EL (cell line): ENCODE measurements around the gene SSR3.
"Not testable (repeated sequence)": the region's sequence is repeated elsewhere in the genome, so short reads cannot be mapped to it uniquely, and the experiment has no call there.

Experiments
- DNase-seq: peaks from one replicate; pipeline ENCODE4 v3.0.0-alpha.2; 2016

SSR3 gene

GRCh38 chr3:156554842-156555687, at the start of gene SSR3:
SSR3 (minus strand) TSS chr3:156555117; CDS start chr3:156555089, 28 bp downstream.
- DNase-seq, result peak; percentile 99

GRCh38 chr3:156604064-156604641, 49.2 kb upstream of the SSR3 start:
- DNase-seq, result no peak

GRCh38 chr3:156603379-156604017, 48.6 kb upstream of the SSR3 start:
- no peak for DNase-seq

GRCh38 chr3:156602424-156602823, 47.5 kb upstream of the SSR3 start:
- DNase-seq, result no peak

GRCh38 chr3:156601497-156601896, 46.6 kb upstream of the SSR3 start:
- no peak for DNase-seq

- DNase-seq, result no peak
Observed at GRCh38 chr3:156600834-156601233, 45.9 kb upstream of the SSR3 start.

- DNase-seq, result no peak
Observed at GRCh38 chr3:156599089-156599874, 44.4 kb upstream of the SSR3 start.

- no peak for DNase-seq
Observed at GRCh38 chr3:156598413-156598812, 43.5 kb upstream of the SSR3 start.

GRCh38 chr3:156594219-156594683, 39.3 kb upstream of the SSR3 start:
- DNase-seq, result no peak

- DNase-seq, result no peak
Observed at GRCh38 chr3:156593814-156594213, 38.9 kb upstream of the SSR3 start.

- not testable (repeated sequence) for DNase-seq
Observed at GRCh38 chr3:156589806-156590205, 34.9 kb upstream of the SSR3 start.

GRCh38 chr3:156587760-156588069, 32.8 kb upstream of the SSR3 start:
- DNase-seq, result no peak

- DNase-seq, result no peak
Observed at GRCh38 chr3:156586905-156587759, 32.2 kb upstream of the SSR3 start.

- no peak for DNase-seq
Observed at GRCh38 chr3:156583469-156583868, 28.6 kb upstream of the SSR3 start.

GRCh38 chr3:156582532-156583183, 27.7 kb upstream of the SSR3 start:
- DNase-seq, result no peak

GRCh38 chr3:156581954-156582353, 27.0 kb upstream of the SSR3 start:
- DNase-seq, result no peak

GRCh38 chr3:156581033-156581432, 26.1 kb upstream of the SSR3 start:
- DNase-seq, result no peak

GRCh38 chr3:156579427-156579851, 24.5 kb upstream of the SSR3 start:
- DNase-seq, result no peak

GRCh38 chr3:156577736-156578135, 22.8 kb upstream of the SSR3 start:
- DNase-seq, result peak; percentile 62

- no peak for DNase-seq
Observed at GRCh38 chr3:156576651-156577348, 21.9 kb upstream of the SSR3 start.

- DNase-seq, result no peak
Observed at GRCh38 chr3:156576051-156576450, 21.1 kb upstream of the SSR3 start.
